Liver (tissue), 3 donors: Measurements from ENCODE around the gene FBXL13.
"Not testable (repeated sequence)": the region's sequence is repeated elsewhere in the genome, so short reads cannot be mapped to it uniquely, and the experiment has no call there.

ENCODE experiments used
- ATF3 ChIP-seq: IDR thresholded peaks from 2 replicates; pipeline ENCODE4 v1.6.1; 2016; ENCODE audit warnings: antibody characterized with exemption
- CTCF ChIP-seq: fragments of 150-350 bp; IDR thresholded peaks from 2 replicates; pipeline ENCODE4 v1.5.1; 2017; ENCODE audit warnings: improper control_type of control experiment, low read depth, low read length; ENCODE audit not compliant: missing input control
- HNF4G ChIP-seq: IDR thresholded peaks from 2 replicates; pipeline ENCODE4 v1.6.1; 2016; ENCODE audit warnings: antibody characterized with exemption
- JUND ChIP-seq, 2 donors: IDR thresholded peaks; 2 replicates each; pipeline ENCODE4 v1.6.1; 2016; ENCODE audit warnings: antibody characterized with exemption in 2 of 2
- MAX ChIP-seq: IDR thresholded peaks from 2 replicates; pipeline ENCODE4 v1.6.1; 2016; ENCODE audit warnings: antibody characterized with exemption
- REST ChIP-seq: IDR thresholded peaks from 2 replicates; pipeline ENCODE4 v1.6.1; 2016; ENCODE audit warnings: antibody characterized with exemption, mild to moderate bottlenecking
- RXRA ChIP-seq, 2 donors: IDR thresholded peaks; 2 replicates each; pipeline ENCODE4 v1.6.1; 2017 to 2018; ENCODE audit warnings: antibody characterized with exemption in 2 of 2, mild to moderate bottlenecking in 1 of 2
- SP1 ChIP-seq: IDR thresholded peaks from 2 replicates; pipeline ENCODE4 v1.6.1; 2018; ENCODE audit warnings: antibody characterized with exemption, mild to moderate bottlenecking
- TAF1 ChIP-seq: conservative IDR thresholded peaks from 2 replicates; pipeline ENCODE4 v1.6.1; 2016; ENCODE audit warnings: antibody characterized with exemption, mild to moderate bottlenecking
- YY1 ChIP-seq: IDR thresholded peaks from 2 replicates; pipeline ENCODE4 v1.6.1; 2016; ENCODE audit warnings: antibody characterized with exemption, mild to moderate bottlenecking
- ZBTB33 ChIP-seq: IDR thresholded peaks from 2 replicates; pipeline ENCODE4 v1.6.1; 2016; ENCODE audit warnings: antibody characterized with exemption
- donor health status: healthy.
- donor health status: healthy.

- TF ChIP-seq REST; CTCF; YY1; MAX; ZBTB33; TAF1; ATF3; JUND (IDR thresholded peaks at IDR 0.05); HNF4G; RXRA (IDR thresholded peaks at IDR 0.05); SP1: not testable (repeated sequence)
Measured at GRCh38 chr7:102791831-102792230, 282.8 kb downstream of the FBXL13 start.
